Transverse colon (tissue), 4 donors: ENCODE measurements around the gene ZNG1B.

Source experiments
- CTCF ChIP-seq, 5 experiments: fragments of 200-600 bp in 3 of 5; fragments of 450-650 bp in 2 of 5; sonication (generic) in 3 of 5; IDR thresholded peaks; 1 replicate in 2 of 5; 2 replicates in 3 of 5; pipeline ENCODE4 v1.5.1; 2016 to 2017; ENCODE audit warnings: antibody characterized with exemption in 5 of 5, inconsistent platforms in 3 of 5, mild to moderate bottlenecking in 2 of 5, moderate library complexity in 1 of 5
- EP300 ChIP-seq: sonication (generic); formaldehyde crosslinking; IDR thresholded peaks from one replicate; pipeline ENCODE4 v1.6.1; 2017; ENCODE audit warnings: antibody characterized with exemption, low read depth
- POLR2A ChIP-seq: fragments of 450-650 bp; IDR thresholded peaks from one replicate; pipeline ENCODE4 v1.6.1; 2016; ENCODE audit warnings: antibody characterized with exemption, mild to moderate bottlenecking, moderate library complexity
- POLR2AphosphoS5 ChIP-seq, 3 donors: sonication (generic); formaldehyde crosslinking; IDR thresholded peaks; one replicate each; pipeline ENCODE4 v1.6.1; 2016; ENCODE audit warnings: antibody characterized with exemption in 3 of 3

- TF ChIP-seq POLR2A (no peak), CTCF (IDR thresholded peaks at IDR 0.05) (peak; percentile 70 to 82 (median 79)), POLR2AphosphoS5 (IDR thresholded peaks at IDR 0.05) (no peak), EP300 (no peak)
Measured at GRCh38 chr2:113390124-113390849, 47.2 kb upstream of the ZNG1B start.
